NCI-H128 (cell line): Measurements from ENCODE around the gene SYT11.
"Not testable (repeated sequence)": the region's sequence is repeated elsewhere in the genome, so short reads cannot be mapped to it uniquely, and the experiment has no call there.

Experiments
- DNase-seq: peaks from one replicate; lab custom pipeline; 2025; ENCODE audit not compliant: unreplicated experiment; lab: John Stamatoyannopoulos, UW

SYT11 gene

GRCh38 chr1:155860970-155861510, 1.7 kb downstream of the SYT11 start:
- no peak for DNase-seq

- DNase-seq, result no peak
Observed at GRCh38 chr1:155861896-155862295, 2.5 kb downstream of the SYT11 start.

GRCh38 chr1:155864393-155864792, 5.0 kb downstream of the SYT11 start:
- no peak for DNase-seq

GRCh38 chr1:155867766-155868165, 8.4 kb downstream of the SYT11 start:
- DNase-seq, result no peak

GRCh38 chr1:155871390-155871789, 12.0 kb downstream of the SYT11 start:
- peak; percentile 28 for DNase-seq

GRCh38 chr1:155872527-155872926, 13.2 kb downstream of the SYT11 start:
- no peak for DNase-seq

GRCh38 chr1:155873860-155874259, 14.5 kb downstream of the SYT11 start:
- DNase-seq, result no peak

GRCh38 chr1:155877945-155878344, 18.6 kb downstream of the SYT11 start:
- DNase-seq, result no peak

GRCh38 chr1:155880251-155880650, 20.9 kb downstream of the SYT11 start:
- DNase-seq, result no peak

- DNase-seq, result no peak
Observed at GRCh38 chr1:155880950-155881349, 21.6 kb downstream of the SYT11 start.

- no peak for DNase-seq
Observed at GRCh38 chr1:155882235-155882634, 22.9 kb downstream of the SYT11 start.

- no peak for DNase-seq
Observed at GRCh38 chr1:155882766-155883165, 23.4 kb downstream of the SYT11 start.

GRCh38 chr1:155884031-155884960, 24.9 kb downstream of the SYT11 start:
- DNase-seq, result no peak

GRCh38 chr1:155884982-155885381, 25.6 kb downstream of the SYT11 start:
- no peak for DNase-seq

GRCh38 chr1:155888481-155888880, 29.1 kb downstream of the SYT11 start:
- no peak for DNase-seq

GRCh38 chr1:155889566-155889965, 30.2 kb downstream of the SYT11 start:
- DNase-seq, result no peak

- DNase-seq, result no peak
Observed at GRCh38 chr1:155890251-155890650, 30.9 kb downstream of the SYT11 start.

- DNase-seq, result no peak
Observed at GRCh38 chr1:155892796-155893195, 33.4 kb downstream of the SYT11 start.

- DNase-seq, result no peak
Observed at GRCh38 chr1:155893389-155894142, 34.2 kb downstream of the SYT11 start.

- DNase-seq, result not testable (repeated sequence)
Observed at GRCh38 chr1:155895617-155896016, 36.2 kb downstream of the SYT11 start.

GRCh38 chr1:155896476-155896875, 37.1 kb downstream of the SYT11 start:
- DNase-seq, result not testable (repeated sequence)

- DNase-seq, result no peak
Observed at GRCh38 chr1:155897746-155898145, 38.4 kb downstream of the SYT11 start.
